GM23248 (cell line): Measurements from ENCODE around the gene LRATD1.

Experiments
- EZH2 ChIP-seq: fragments of 200-600 bp; sonication (generic); IDR thresholded peaks from 2 replicates; pipeline ENCODE4 v1.6.1; 2018; ENCODE audit warnings: antibody characterized with exemption, mild to moderate bottlenecking; ENCODE audit not compliant: insufficient read depth, poor library complexity, severe bottlenecking
- EZH2phosphoT487 ChIP-seq: fragments of 200-600 bp; sonication (generic); IDR thresholded peaks from 2 replicates; pipeline ENCODE4 v1.6.1; 2018; ENCODE audit warnings: antibody characterized with exemption, moderate library complexity, mild to moderate bottlenecking, low read depth; ENCODE audit not compliant: insufficient read depth

- TF ChIP-seq EZH2 (no peak), EZH2phosphoT487 (no peak)
Measured at GRCh38 chr2:14621906-14622549, 10.5 kb upstream of the LRATD1 start.
